Pancreas (tissue), 10 donors: Measurements from ENCODE around the gene TFDP2. TPM values are rescaled to one million over a fixed set of nuclear protein-coding genes. Genes with fewer than 3 reads are reported as not detected.
A peak's percentile ranks its signal among the peaks of the same experiment; 100 is the strongest.

ENCODE experiments used
- ATAC-seq, 4 donors: fragments of 200-7000 bp; cut with Tn5 transposase; one replicate each; pipeline versions ENCODE4 v1.8.0 to v1.9.1; 2020; ENCODE audit warnings: mild to moderate bottlenecking in 4 of 4, moderate library complexity in 4 of 4
- DNase-seq, 6 donors: peaks; one replicate each; pipeline ENCODE4 v3.0.0-alpha.2; 2020
- FAIRE-seq: peaks from 2 replicates; lab custom pipeline; 2012; peaks lifted over from hg19 to GRCh38; lab: Jason Lieb, UNC
- H3K27ac ChIP-seq, 4 donors: fragments of 200-600 bp; sonication (generic); 1 replicate in 3 of 4; 2 replicates in 1 of 4; pipeline versions ENCODE4 v1.5.0 to v1.8.0; 2020
- H3K27me3 ChIP-seq, 4 donors: fragments of 200-600 bp; one replicate each; pipeline ENCODE4 v1.8.0; 2021
- H3K36me3 ChIP-seq, 3 donors: fragments of 200-600 bp; sonication (generic) in 1 of 3; one replicate each; pipeline versions ENCODE4 v1.5.0 to v1.8.0; 2020 to 2021
- H3K4me1 ChIP-seq, 3 donors: fragments of 200-600 bp; one replicate each; pipeline ENCODE4 v1.8.0; 2021
- H3K4me3 ChIP-seq, 4 donors: fragments of 200-600 bp; sonication (generic) in 2 of 4; one replicate each; pipeline versions ENCODE4 v1.5.0 to v1.8.0; 2020 to 2021
- H3K9me3 ChIP-seq, 4 donors: fragments of 200-600 bp; one replicate each; pipeline ENCODE4 v1.8.0; 2021
- WGBS, 2 donors: extraction: QIAGEN DNeasy Blood & Tissue Kit; methylation state at CpG; one replicate each; pipeline ENCODE4 v1.1.7; 2013; 5-methylcytosine and 5-hydroxymethylcytosine counted together
- intact Hi-C, 3 donors: fragments of 100-400 bp; cut with DNase I; formaldehyde crosslinking; loops; one replicate each; pipeline versions ENCODE4 v1.11.1 to v1.14.2; 2022
- polyA plus RNA-seq, 2 donors: library from polyadenylated mRNA; stranded (reverse); fragments of 200-250 nt; gene quantifications; one replicate each; pipeline ENCODE4 v1.2.3, GENCODE V29; 2013
- total RNA-seq, 6 donors: library from RNA; stranded (reverse); fragmentation: NEBNext Ultra II Directional in 4 of 6; extraction: Animal tissue kit (Norgen Biotek cat#: 25700) in 4 of 6; gene quantifications; one replicate each; pipeline versions ENCODE4 v1.2.1 to v1.2.4, GENCODE V29; 2021 to 2023
- TF ChIP-seq, protein P1 (sequence below), 4 donors: fragments of 200-600 bp; sonication (generic) in 3 of 4; IDR thresholded peaks; one replicate each; pipeline versions ENCODE4 v1.5.0 to v1.8.0; 2021; ENCODE audit warnings: antibody characterized with exemption in 4 of 4
- donor health status: healthy with polysubstance abuse.
- donor health status: DM: no; HTN: no; CAD: no; lungs with moderate emphysema.
- donor health status: DM: no; HTN: no; CAD: no.
- donor health status: control.
- donor health status: control.
- donor health status: Bipolar disorder and iron deficiency.
- donor health status: DM: yes; HTN: yes; CAD: no.
- donor health status: DM: no; HTN: no; CAD: no.
- donor health status: DM: no; HTN: no; CAD: no.
- donor health status: DM: yes; HTN: yes; CAD: no.

The TFDP2 gene
- total and polyA plus RNA-seq, 8 donors: 4.6 to 25.7 (median 16.8) TPM

DNA sequence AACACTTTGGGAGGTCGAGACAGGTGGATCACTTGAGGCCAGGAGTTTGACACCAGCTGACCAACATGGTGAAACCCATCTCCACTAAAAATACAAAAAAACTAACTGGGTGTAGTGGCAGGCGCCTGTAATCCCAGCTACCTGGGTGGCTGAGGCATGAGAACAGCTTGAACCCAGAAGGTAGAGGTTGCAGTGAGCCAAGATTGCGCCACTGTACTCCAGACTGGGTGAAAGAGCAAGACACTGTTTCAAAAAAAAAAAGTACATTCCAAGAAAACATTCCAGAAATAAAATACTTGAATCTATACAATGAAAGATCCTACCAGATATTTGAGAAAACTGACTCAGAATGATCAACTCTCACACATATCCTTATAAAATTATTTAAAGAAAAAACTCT, 30.4 kb downstream of the TFDP2 start:
- intact Hi-C loops: no loop called here
- 100% methylated on average over 3 of the region's 3 CpGs for WGBS, 2 donors
- H3K4me1 ChIP-seq: no peaks in the 10 kb centered on the region
- H3K36me3 ChIP-seq: no peaks in the 10 kb centered on the region
- ATAC-seq (no peak), FAIRE-seq (no peak), DNase-seq (no peak)
- TF ChIP-seq, protein P1, sequence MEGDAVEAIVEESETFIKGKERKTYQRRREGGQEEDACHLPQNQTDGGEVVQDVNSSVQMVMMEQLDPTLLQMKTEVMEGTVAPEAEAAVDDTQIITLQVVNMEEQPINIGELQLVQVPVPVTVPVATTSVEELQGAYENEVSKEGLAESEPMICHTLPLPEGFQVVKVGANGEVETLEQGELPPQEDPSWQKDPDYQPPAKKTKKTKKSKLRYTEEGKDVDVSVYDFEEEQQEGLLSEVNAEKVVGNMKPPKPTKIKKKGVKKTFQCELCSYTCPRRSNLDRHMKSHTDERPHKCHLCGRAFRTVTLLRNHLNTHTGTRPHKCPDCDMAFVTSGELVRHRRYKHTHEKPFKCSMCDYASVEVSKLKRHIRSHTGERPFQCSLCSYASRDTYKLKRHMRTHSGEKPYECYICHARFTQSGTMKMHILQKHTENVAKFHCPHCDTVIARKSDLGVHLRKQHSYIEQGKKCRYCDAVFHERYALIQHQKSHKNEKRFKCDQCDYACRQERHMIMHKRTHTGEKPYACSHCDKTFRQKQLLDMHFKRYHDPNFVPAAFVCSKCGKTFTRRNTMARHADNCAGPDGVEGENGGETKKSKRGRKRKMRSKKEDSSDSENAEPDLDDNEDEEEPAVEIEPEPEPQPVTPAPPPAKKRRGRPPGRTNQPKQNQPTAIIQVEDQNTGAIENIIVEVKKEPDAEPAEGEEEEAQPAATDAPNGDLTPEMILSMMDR (IDR thresholded peaks at IDR 0.05): no peak
- H3K9me3 ChIP-seq: no peaks in the 10 kb centered on the region
- H3K27ac ChIP-seq: no peak overlapping the region
- H3K27me3 ChIP-seq: no peaks in the 10 kb centered on the region
- no peak overlapping the region for H3K4me3 ChIP-seq

GRCh38 chr3:142117056-142117851, 32.1 kb downstream of the TFDP2 start:
- TF ChIP-seq, protein P1 (IDR thresholded peaks at IDR 0.05): no peak
- Histone ChIP-seq H3K36me3 (no peaks in the 10 kb centered on the region), H3K27ac (no peak overlapping the region), H3K4me3 (no peak overlapping the region), H3K9me3 (no peaks in the 10 kb centered on the region), H3K4me1 (no peaks in the 10 kb centered on the region), H3K27me3 (no peaks in the 10 kb centered on the region)
- peak in 1 of 4 donors; percentile 48 for ATAC-seq
- DNase-seq: no peak
- intact Hi-C loops: no loop called here
- WGBS, 2 donors: 89 to 90% methylated on average over 8 of the region's 8 CpGs
- no peak for FAIRE-seq

- H3K36me3 ChIP-seq: no peaks in the 10 kb centered on the region
- H3K27me3 ChIP-seq: no peaks in the 10 kb centered on the region
- TF ChIP-seq, protein P1 (IDR thresholded peaks at IDR 0.05): no peak
- H3K4me1 ChIP-seq: no peaks in the 10 kb centered on the region
- intact Hi-C loops: no loop called here
- ATAC-seq (no peak), DNase-seq (no peak), FAIRE-seq (no peak)
- no peak overlapping the region for H3K4me3 ChIP-seq
- H3K9me3 ChIP-seq: no peaks in the 10 kb centered on the region
- 93 to 98% methylated on average over 4 of the region's 4 CpGs for WGBS, 2 donors
- no peak overlapping the region for H3K27ac ChIP-seq
These were observed 33.3 kb downstream of the TFDP2 start for GRCh38 chr3:142115867-142116668.

- H3K36me3 ChIP-seq: no peaks in the 10 kb centered on the region
- ATAC-seq (no peak), FAIRE-seq (no peak), DNase-seq (no peak)
- WGBS, 2 donors: 94 to 100% methylated on average over 1 of the region's 1 CpG
- H3K4me1 ChIP-seq: no peaks in the 10 kb centered on the region
- no peak overlapping the region for H3K27ac ChIP-seq
- H3K4me3 ChIP-seq: no peak overlapping the region
- TF ChIP-seq, protein P1 (IDR thresholded peaks at IDR 0.05): no peak
- intact Hi-C loops: no loop called here
- no peaks in the 10 kb centered on the region for H3K9me3 ChIP-seq
- H3K27me3 ChIP-seq: no peaks in the 10 kb centered on the region
These were observed 36.7 kb downstream of the TFDP2 start for GRCh38 chr3:142112601-142113000.
